ENCODE results near the gene CCDC3.

The CCDC3 gene

GRCh38 chr10:12919574-12919973 lies 81.9 kb downstream of the CCDC3 start:
- no peak for DNase-seq

DNA sequence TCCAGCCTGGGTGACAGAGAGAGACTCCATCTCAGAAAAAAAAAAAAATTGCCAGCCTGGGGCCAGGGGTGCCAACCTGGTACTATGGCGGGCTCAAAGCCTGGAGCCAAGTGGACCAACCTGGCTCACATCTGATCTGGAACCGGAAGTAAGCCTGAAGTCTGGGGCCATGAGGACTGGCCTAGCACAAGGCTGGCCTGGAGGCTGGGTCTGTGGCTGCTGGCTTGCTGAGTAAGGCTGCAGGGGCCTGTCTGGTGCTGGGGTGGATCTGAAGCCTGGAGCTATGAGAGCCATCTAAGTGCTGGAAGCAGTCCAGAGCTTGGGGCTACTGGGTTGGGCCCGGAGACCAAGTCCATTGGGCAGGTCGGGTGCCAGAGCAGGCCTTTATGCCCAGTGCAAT lies 84.9 kb downstream of the CCDC3 start:
- DNase-seq: no peak

DNA sequence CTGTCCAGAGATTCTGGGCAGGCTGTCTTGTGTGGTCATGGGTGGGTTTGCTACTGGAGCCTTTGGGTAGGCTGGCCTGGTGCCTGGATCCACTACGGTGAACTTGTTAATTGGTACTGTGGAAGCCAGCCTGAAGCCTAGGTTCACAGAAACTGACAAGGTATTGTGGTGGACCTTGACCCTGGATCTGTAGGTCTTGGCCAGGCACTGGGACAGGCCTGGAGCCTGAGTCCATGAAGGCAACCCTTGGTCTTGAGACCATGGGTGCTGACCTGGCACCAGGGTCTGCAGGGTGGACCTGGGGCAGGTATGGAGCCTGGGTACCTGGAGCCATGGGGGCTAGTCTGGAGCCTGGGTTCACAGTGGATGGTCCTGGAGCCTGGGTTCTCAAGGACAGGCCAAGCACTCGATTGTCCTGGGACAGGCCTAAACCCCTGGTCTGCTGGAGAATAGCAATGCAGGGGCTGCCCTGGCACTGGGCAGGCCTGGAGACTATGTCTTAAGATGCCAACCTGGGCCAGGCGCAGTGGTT lies 85.8 kb downstream of the CCDC3 start:
- no peak for DNase-seq

- DNase-seq: no peak
Observed at GRCh38 chr10:12914111-12914510, 87.4 kb downstream of the CCDC3 start.

DNA sequence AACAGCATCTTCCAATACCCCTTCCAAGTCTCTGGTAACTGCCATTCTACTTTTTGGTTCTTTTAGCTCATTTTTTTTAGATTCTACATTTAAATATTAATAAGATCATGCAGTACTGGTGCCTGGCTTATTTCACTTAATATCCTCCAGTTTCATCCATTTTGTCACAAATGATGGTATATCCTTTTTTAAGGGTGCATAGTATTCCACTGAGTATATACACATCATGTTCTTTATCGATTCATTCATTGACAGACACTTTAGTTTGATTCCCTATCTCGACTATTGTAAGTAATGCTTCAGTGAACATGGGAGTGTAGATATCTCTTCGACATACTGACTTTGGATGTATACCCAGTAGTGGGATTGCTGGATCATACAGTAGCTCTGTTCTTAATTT lies 89.7 kb downstream of the CCDC3 start:
- no peak for DNase-seq

- no peak for DNase-seq
Observed at GRCh38 chr10:12910835-12911234, 90.7 kb downstream of the CCDC3 start.

DNA sequence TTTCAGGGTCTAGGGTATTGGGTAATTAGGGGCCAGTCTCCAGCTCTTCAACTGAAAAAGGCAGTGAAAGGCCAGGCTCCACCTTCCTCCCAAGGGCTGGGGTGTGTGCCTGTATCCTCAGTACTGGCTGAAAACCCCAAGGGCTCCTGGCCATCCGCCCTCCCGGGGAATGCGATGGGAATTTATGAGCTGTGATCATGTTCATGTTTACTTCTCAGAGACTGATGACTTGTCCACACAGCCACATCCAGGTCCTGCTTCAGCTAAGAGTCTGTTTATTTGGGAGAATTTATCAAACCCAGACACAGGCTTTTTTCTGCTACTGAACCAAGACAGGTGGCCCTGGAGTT lies 91.7 kb downstream of the CCDC3 start:
- no peak for DNase-seq

DNA sequence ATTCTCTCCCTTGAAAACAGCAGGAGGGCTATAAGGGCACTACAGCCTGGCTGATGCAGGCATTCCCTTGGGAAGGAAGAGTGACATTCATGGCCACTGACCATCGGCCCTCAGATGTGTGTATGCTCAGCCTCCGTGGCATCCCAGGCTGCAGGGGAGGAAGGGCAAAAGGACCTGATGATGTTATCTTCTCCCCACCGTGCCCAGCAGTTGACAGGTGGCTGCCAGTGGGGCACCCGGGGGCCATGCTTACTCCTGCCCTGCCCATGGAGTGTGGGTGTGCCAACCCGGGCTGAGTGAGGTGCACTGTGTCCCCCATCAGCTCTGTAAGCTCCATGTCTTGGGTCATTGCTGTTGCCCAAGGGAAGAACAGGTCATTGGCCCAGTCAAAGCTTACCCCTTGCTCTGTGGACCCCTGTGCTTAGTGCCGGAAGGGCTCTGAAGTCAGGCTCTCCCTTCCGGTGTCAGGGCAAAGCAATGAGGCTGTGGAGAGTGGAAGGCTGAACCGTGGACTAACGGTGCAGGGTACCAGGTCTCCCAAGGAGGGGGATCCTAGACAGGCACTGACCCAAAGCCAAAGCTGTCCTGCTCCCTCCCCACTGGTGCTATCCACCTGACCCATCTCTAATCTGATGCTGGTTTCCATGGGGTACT lies 92.2 kb downstream of the CCDC3 start:
- no peak for DNase-seq

GRCh38 chr10:12908773-12909172 lies 92.7 kb downstream of the CCDC3 start:
- DNase-seq: no peak

DNA sequence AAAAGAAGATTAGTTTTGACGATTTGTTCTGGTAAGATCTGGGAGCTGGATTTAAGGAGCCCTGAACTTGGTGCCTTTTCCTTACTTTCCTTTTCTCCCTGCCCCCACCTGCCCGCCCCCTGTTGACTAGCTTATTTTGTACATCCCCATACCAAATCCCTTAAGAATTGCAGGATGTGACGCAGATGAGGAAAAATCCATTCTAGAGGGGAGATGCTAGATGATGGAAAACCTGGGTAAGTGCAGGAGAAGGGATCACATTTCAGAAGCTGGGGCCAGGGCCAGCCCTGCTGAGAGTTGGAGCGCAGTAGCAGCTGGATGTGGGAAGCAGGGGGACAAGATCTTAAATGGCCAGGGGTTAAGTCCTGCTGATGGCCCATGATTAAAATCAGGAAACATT lies 93.9 kb downstream of the CCDC3 start:
- no peak for DNase-seq

DNA sequence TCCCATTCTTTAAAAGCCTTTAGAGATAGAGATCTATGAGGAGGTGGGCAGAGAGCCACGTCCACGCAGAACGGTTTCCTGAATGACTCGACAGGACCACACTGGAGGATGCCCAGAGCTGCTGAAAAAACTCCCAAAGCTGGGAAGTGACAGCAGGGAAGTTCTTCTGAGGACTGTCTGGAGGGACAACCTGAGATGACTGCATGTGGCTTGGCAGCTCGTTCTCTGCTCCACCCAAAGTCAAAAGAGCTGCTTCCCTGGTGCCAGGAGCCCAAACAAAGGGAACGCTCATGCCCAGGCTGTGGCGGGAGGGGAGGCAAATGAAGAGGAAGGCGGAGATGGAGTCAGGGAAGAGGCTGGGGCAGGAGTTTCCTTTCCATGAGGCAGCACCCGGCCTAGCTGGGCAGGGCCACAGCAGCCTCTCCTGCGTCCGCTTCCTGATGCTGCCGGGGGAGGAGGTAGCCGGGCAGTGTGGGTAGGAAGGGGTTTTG lies 95.4 kb downstream of the CCDC3 start:
- DNase-seq: no peak

DNA sequence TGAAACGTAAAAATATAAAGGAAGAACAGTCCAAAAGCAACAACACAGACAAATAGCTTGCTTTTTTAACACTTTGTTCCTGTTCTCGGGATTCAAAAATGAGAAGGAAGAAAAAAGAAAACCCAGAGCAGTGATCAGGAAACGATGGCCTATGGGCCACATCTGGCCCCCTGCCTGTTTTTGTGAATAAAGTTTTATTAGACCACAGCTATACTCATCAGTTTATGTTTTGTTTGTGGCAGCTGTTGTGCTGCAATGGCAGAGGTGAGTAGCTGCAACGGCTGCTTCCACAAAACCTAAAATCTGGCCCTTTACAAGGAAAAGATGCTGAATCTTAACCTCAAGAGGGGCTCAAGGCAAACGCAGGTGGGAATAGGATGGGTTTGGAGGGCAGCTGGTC lies 96.4 kb downstream of the CCDC3 start:
- no peak for DNase-seq

DNA sequence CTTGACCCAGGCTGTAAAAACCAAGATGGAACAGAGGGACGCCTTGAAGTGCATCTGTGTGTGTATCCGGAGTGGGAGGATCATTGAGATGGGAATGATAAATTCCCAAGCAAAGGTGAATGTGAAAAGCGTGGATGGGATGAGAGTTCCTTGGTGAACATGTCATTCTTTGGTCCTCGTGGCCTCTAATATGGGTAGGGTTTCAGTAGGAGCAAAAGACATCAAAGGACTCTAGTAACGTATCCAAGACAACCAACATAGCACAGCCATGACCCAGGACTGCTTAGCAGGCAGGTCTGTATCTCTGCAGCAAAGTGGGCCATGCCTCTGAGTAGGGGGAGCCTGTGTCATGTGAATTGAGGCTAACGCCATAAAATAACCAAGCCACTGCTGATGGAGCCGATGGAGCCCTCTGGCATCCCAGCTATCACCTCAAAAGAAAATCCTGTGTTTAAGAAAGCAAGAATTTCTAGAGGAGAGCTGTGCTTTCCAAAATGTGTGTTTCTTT lies 98.6 kb downstream of the CCDC3 start:
- no peak for DNase-seq

- peak; percentile 59 to 72 for DNase-seq
Observed at GRCh38 chr10:12902135-12902572, 99.4 kb downstream of the CCDC3 start.

DNA sequence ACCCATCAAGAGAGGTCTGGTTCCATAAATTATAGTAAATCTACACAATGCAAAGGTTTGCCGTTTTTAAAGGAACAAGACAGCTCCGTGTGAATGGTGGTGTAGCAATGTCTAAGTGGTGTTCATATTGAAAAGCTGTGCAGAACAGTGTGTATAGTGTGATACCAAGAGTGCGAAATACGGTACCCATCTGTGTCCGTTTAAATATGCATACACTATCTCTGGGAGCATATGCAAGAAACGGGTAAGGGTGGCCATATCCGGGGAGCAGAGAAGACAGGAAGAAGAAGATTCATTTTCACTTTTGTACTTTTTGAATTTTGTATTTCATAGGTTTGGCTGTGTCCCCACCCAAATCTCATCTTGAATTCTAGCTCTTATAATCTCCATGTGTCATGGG lies 102.0 kb downstream of the CCDC3 start:
- no peak for DNase-seq

DNA sequence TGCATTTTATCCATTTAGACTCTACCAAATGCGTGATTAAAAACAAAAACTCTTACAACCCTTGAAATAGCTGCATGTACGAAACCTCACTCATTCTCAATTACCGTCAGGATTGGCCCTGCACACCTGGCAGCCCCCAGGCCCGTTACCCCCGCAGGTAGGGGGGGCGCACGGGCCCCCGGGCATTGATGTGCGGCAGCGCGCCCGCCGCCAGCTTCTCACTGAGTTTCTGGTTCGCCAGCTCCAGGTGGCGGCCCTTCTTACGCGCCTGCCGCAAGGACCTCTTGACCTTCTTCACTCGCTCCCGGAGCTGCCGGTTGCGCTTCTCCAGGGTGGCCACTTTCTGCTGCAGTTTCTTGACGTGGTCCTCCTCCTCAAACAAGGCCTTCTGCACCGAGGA lies 103.2 kb downstream of the CCDC3 start:
- no peak for DNase-seq

DNA sequence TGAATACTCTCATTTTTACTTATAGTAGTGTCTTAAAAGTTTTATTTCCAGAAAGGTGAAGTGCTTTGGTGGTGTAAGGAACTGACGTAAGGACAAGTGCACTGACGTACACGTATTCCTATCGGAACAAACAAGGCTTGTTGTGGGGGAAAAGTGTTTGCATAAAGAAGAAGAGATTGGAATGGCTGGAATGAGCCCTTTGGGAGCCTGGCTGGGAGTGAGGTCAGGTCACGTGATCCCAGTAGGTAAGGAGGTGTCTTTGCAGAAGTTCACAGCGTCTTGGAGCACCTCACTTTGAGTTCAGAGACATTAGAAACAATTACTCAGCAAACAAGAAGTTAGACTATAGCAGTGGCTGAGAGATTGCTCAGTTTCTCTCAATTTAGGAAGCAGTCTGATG lies 104.2 kb downstream of the CCDC3 start:
- no peak for DNase-seq

DNA sequence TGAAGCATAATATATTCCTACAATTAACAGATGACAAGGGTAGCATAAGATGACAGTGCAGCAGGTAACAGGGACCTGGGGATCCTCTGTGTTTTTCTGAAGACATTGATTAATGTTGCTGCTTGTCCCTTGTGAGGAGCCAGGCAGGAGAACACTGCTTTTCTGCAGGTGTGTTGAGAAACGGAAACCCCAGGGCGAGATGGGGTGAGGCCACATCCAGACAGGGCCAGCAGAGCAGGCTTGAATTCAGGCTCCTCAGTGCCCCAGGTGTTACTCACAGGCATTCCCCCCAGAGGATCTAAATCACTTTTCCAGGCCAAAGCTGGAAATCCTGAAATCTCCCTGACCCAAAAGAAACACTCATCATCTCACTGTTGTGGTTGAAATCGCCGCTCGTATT lies 105.3 kb downstream of the CCDC3 start:
- DNase-seq: no peak

- DNase-seq: no peak
Observed at GRCh38 chr10:12892924-12893323, 108.6 kb downstream of the CCDC3 start.

GRCh38 chr10:12890958-12891357 lies 110.6 kb downstream of the CCDC3 start:
- no peak for DNase-seq

GRCh38 chr10:12888470-12888869 lies 113.0 kb downstream of the CCDC3 start:
- DNase-seq: no peak

- no peak for DNase-seq
Observed at GRCh38 chr10:12887780-12888179, 113.7 kb downstream of the CCDC3 start.

- DNase-seq: no peak
Observed at GRCh38 chr10:12884851-12885250, 116.7 kb downstream of the CCDC3 start.

GRCh38 chr10:12880423-12880822 lies 121.1 kb downstream of the CCDC3 start:
- DNase-seq: no peak

- no peak for DNase-seq
Observed at GRCh38 chr10:12877150-12877549, 124.4 kb downstream of the CCDC3 start.
